Natural killer cell (primary cell): ENCODE data around the gene APCDD1L. TPM values are rescaled to one million over a fixed set of nuclear protein-coding genes. Genes with fewer than 3 reads are reported as not detected.
A peak's percentile ranks its signal among the peaks of the same experiment; 100 is the strongest.

Experiments used
- ATAC-seq, 3 donors: fragments of 150-1000 bp in 2 of 3; fragments of 200-7000 bp in 1 of 3; cut with Tn5 transposase; 1 replicate in 1 of 3; 2 replicates in 2 of 3; pipeline ENCODE4 v1.10.0; 2021; ENCODE audit warnings: mild to moderate bottlenecking in 2 of 3, moderate library complexity in 2 of 3
- DNase-seq, 2 donors: peaks; one replicate each; pipeline versions ENCODE4 v3.0.0 to v3.0.0-alpha.2; 2013 to 2021; ENCODE audit warnings: mixed read lengths in 1 of 2
- H3K27ac ChIP-seq: one replicate; pipeline ENCODE4 v1.5.1; 2013; ENCODE audit warnings: mild to moderate bottlenecking, low read length
- H3K27me3 ChIP-seq: one replicate; pipeline ENCODE4 v1.6.1; 2013; ENCODE audit warnings: low read length; ENCODE audit not compliant: control insufficient read depth, insufficient read depth
- H3K36me3 ChIP-seq: one replicate; pipeline ENCODE4 v1.6.1; 2013; ENCODE audit warnings: low read length; ENCODE audit not compliant: control insufficient read depth, insufficient read depth
- H3K4me1 ChIP-seq: one replicate; pipeline ENCODE4 v1.6.1; 2013; ENCODE audit warnings: low read length; ENCODE audit not compliant: control insufficient read depth, insufficient read depth
- H3K4me3 ChIP-seq: one replicate; pipeline ENCODE4 v1.5.1; 2013; ENCODE audit warnings: low read length
- H3K9me3 ChIP-seq: one replicate; pipeline ENCODE4 v1.6.1; 2013; ENCODE audit warnings: low read length; ENCODE audit not compliant: control insufficient read depth, insufficient read depth
- H3K27ac Mint-ChIP-seq, 2 donors: one replicate each; pipeline ENCODE4 v1.8.0; 2022; ENCODE audit warnings: mild to moderate bottlenecking in 2 of 2, mixed read lengths in 2 of 2, moderate library complexity in 1 of 2
- H3K27me3 Mint-ChIP-seq, 2 donors: one replicate each; pipeline ENCODE4 v1.8.0; 2022; ENCODE audit warnings: low read depth in 2 of 2, mixed read lengths in 2 of 2
- H3K36me3 Mint-ChIP-seq: one replicate; pipeline ENCODE4 v1.8.0; 2022; ENCODE audit warnings: mixed read lengths
- H3K4me1 Mint-ChIP-seq, 2 donors: one replicate each; pipeline ENCODE4 v1.8.0; 2022; ENCODE audit warnings: mixed read lengths in 2 of 2
- H3K4me3 Mint-ChIP-seq: one replicate; pipeline ENCODE4 v1.8.0; 2022; ENCODE audit warnings: mild to moderate bottlenecking, moderate library complexity, mixed read lengths
- H3K9me3 Mint-ChIP-seq, 2 donors: one replicate each; pipeline ENCODE4 v1.8.0; 2022; ENCODE audit warnings: mixed read lengths in 2 of 2
- CTCF ChIP-seq: fragments of 200-600 bp; IDR thresholded peaks from one replicate; pipeline ENCODE4 v1.8.0; 2022; ENCODE audit warnings: antibody characterized with exemption
- WGBS: methylation state at CpG from one replicate; pipeline ENCODE4 v1.1.7; 2013; ENCODE audit warnings: missing lambda C conversion rate; ENCODE audit not compliant: insufficient coverage; 5-methylcytosine and 5-hydroxymethylcytosine counted together
- intact Hi-C: fragments of 100-400 bp; cut with micrococcal nuclease; formaldehyde crosslinking; loops from one replicate; pipeline ENCODE4 v1.14.2; 2022
- total RNA-seq, 4 donors: library from RNA; stranded (reverse); fragments of 120-200 nt in 1 of 4; gene quantifications; one replicate each; pipeline versions ENCODE4 v1.2.3 to v1.2.4, GENCODE V29; 2013 to 2022

APCDD1L gene
- total RNA-seq, 3 donors from 2014 or later (not counting 1 experiment from before 2014, with no cell fraction given), result not detected

GRCh38 chr20:58418949-58419748 is 96.0 kb downstream of the APCDD1L start:
- Mint-ChIP-seq H3K36me3 (no peaks in the 10 kb centered on the region), H3K9me3 (no peaks in the 10 kb centered on the region), H3K27ac (peak overlapping the region in 1 of 2 donors; percentile 64), H3K4me3 (no peak overlapping the region), H3K4me1 (peaks cover 23 to 39% of the 10 kb centered on the region in 2 donors), H3K27me3 (no peaks in the 10 kb centered on the region)
- Histone ChIP-seq H3K36me3 (peaks cover 23% of the 10 kb centered on the region), H3K27me3 (no peaks in the 10 kb centered on the region), H3K4me1 (no peaks in the 10 kb centered on the region), H3K27ac (no peak overlapping the region), H3K9me3 (no peaks in the 10 kb centered on the region), H3K4me3 (no peak overlapping the region)
- WGBS, result 89% methylated on average over 5 of the region's 5 CpGs
- ATAC-seq (no peak), DNase-seq (no peak)
- intact Hi-C loops, result no loop called here
- TF ChIP-seq CTCF, result no peak

- ATAC-seq, result no peak
- H3K27ac Mint-ChIP-seq, result peak overlapping the region; percentile 8 to 64
- no peak for TF ChIP-seq CTCF
- Histone ChIP-seq H3K36me3 (peaks cover 17% of the 10 kb centered on the region), H3K27ac (no peak overlapping the region), H3K4me3 (no peak overlapping the region), H3K27me3 (no peaks in the 10 kb centered on the region), H3K4me1 (no peaks in the 10 kb centered on the region), H3K9me3 (no peaks in the 10 kb centered on the region)
- no peaks in the 10 kb centered on the region for H3K36me3 Mint-ChIP-seq
- peaks cover 22 to 39% of the 10 kb centered on the region in 2 donors for H3K4me1 Mint-ChIP-seq
- no peak for DNase-seq
- H3K4me3 Mint-ChIP-seq, result no peak overlapping the region
- intact Hi-C loops, result no loop called here
- no peaks in the 10 kb centered on the region for H3K27me3 Mint-ChIP-seq
- WGBS, result 88% methylated on average over 2 of the region's 3 CpGs
- H3K9me3 Mint-ChIP-seq, result no peaks in the 10 kb centered on the region
Observed at GRCh38 chr20:58417438-58417837, 97.8 kb downstream of the APCDD1L start.

- intact Hi-C loops, result no loop called here
- TF ChIP-seq CTCF, result no peak
- no peaks in the 10 kb centered on the region for H3K36me3 Mint-ChIP-seq
- ATAC-seq (no peak), DNase-seq (peak in 1 of 2 donors; percentile 44)
- H3K4me3 ChIP-seq, result no peak overlapping the region
- H3K27ac ChIP-seq, result no peak overlapping the region
- H3K9me3 Mint-ChIP-seq, result no peaks in the 10 kb centered on the region
- peak overlapping the region; percentile 49 for H3K4me3 Mint-ChIP-seq
- H3K36me3 ChIP-seq, result peaks cover 17% of the 10 kb centered on the region
- peak overlapping the region; percentile 64 to 81 for H3K27ac Mint-ChIP-seq
- H3K27me3 Mint-ChIP-seq, result no peaks in the 10 kb centered on the region
- no peaks in the 10 kb centered on the region for H3K9me3 ChIP-seq
- H3K4me1 Mint-ChIP-seq, result peaks cover 22 to 39% of the 10 kb centered on the region in 2 donors
- 64% methylated on average over 2 of the region's 2 CpGs for WGBS
- no peaks in the 10 kb centered on the region for H3K27me3 ChIP-seq
- no peaks in the 10 kb centered on the region for H3K4me1 ChIP-seq
Observed at GRCh38 chr20:58416835-58417234, 98.4 kb downstream of the APCDD1L start.
